HG03139 (cell line): Measurements from ENCODE around the gene MLLT11.
"Not testable (repeated sequence)": the region's sequence is repeated elsewhere in the genome, so short reads cannot be mapped to it uniquely, and the experiment has no call there.

Source experiments
- ATAC-seq: cut with Tn5 transposase; IDR thresholded peaks from one replicate; pipeline ENCODE4 v1.9.1; 2021; ENCODE audit not compliant: unreplicated experiment

Gene MLLT11

DNA sequence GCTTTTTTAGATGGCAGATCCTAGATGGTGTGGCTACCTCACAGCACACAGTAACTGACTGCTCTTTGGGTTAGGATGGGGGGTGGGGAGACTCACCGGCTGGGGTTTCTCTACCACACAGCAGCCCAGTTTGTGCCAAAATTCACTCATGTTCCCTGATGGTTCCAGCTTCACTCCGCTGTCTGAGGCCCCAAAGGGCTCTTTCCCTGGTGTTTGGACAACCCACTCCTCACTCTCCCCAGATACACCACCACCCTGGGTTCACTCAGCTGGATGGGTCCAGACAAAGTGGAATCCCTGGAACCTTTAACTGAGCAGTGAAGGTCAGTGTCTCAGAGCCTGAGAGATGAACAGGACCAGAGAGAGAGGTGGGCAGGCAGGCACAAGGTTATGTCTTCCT lies 4.6 kb upstream of the MLLT11 start:
- ATAC-seq, result no peak

DNA sequence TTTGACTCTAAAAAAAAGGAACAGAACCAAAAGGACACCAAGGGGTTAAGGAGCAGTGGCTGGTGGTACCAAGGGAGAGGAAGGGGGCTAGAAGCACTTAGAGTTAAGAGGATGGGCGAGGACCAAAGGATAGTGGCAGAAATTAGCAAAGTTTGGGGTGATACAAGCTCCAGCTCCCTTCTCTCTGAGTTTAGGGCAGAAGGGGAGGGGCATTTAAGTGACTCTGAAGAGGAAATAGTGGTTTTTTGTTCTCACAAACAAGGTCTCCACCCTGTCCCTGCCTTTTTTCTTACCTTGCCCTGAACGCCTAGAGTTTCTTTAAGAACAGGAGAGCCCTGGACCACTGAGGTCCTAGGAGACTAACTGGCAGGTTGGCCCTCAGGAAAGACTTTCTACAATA lies 4.0 kb upstream of the MLLT11 start:
- ATAC-seq, result no peak

DNA sequence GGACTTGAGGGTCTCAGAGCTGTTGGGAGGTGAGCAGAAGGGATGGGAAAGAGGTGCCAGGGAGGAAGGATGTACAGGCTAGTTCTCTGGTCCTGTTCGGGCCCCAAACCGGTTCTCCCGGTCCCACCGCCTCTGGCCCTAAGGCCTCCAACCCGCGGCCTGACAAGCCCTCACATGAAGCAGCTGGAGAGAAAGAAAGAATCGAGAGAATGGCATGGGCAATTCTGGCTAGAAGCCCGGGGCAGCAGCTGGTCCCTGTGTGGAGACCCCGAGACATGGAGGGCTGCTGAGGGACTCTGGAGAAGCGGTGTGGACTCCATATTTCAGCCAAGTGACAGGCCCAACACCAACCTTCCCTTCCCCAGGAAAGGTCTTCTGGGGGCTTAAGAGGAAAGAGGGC lies 1.5 kb upstream of the MLLT11 start:
- no peak for ATAC-seq

DNA sequence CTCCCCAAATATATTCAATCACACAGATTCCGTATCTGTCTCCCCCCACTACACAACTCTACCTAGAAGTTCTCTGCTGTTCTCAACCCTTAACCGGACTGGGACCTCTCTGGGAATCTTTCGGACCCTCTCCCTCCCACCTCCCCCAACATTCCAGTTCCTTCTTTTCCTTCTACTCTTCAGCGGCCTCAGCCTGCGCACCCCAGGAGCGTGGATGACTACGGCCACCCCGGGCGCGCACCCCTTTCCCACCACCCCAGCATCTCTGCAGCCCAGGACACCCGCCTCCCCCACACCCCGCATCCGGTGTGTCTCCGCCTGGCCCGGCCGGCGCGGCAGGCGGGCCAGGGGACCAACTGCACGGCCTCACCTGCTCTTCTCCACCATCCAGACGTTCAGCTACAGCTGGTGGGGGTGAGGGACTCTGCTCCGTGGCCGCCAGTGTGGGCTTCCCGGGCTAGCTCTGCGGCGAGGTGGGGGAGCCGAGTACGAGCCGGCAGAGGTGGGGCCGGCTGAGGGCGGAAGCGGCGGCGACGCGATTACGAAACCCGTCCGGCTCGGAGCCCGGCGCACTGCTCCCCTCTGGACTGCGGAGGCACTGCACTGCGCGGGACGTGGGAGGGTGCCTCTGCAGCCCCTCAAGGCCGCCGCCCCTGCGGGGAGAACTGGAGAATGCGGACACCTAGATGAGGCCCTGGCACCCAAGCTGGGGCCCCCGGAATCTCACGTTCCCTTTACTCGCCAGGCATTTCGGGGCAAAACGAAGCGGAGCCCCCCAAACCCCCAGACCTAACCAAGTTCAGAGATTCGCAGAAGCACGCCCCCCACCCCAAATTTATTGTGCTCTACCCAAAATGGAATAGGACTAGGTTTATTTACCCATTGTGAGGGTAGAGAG lies 839 bp upstream of the MLLT11 start, which contains the start of gene CDC42SE1:
Gene CDC42SE1, minus strand, starts transcription at position 514 of the 898 bp plus-strand sequence. CDS start 3,892 bp downstream, outside the sequence.
- ATAC-seq, result peak; percentile 76

DNA sequence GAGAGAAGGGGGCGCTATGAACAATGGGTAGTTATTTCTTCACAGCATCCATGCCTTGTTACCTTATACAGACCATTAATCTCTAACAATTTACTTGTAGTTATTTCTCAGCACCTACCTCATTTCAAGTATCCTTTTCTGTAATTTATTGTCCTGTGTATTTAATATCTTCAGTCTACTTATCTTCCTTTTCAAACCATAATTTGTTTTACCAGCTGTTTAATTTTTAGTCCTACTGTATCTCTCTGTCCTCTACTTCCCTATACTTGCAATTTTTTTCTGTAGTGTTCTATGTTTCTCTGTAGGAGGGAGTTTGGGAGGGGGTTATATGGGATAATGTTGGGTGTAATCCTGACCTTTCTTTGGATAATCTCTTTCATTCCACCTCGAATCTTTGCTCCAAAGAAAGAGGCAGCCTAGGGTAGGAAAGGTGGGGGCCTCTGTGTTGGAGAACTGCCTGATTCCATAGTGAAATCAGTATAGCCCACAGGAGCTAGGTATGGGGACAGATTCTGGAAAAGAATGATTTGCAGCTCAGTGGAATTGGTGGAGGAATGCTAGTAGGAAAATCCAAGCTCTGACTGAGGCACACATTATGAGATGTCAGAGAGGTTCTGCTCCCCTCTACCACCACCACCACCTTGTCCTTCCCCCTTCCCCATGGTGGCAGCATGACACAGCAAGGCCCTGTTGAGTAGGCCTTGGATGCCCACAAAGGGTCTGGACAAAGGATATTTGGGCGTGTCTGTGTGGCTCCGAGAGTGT lies 642 bp downstream of the MLLT11 start:
- no peak for ATAC-seq

DNA sequence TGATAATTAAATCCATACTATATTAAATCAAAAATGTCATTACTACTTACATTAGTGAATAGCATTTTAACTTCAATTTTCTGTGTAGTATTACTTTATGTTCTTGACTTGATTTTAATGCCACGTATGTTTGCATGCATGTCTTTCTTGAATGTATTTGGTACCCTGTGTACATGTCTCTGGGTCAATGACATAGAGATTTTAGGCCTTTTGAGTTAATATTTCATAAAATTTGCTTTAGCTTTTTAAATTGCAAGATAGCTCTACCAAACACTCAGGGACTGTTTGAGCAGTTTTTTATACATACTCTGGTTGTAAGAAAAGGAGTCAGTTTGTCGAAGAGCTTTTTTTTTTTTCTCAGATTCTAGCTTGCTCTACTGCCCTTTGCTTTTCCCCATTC lies 1.5 kb downstream of the MLLT11 start:
- no peak for ATAC-seq

DNA sequence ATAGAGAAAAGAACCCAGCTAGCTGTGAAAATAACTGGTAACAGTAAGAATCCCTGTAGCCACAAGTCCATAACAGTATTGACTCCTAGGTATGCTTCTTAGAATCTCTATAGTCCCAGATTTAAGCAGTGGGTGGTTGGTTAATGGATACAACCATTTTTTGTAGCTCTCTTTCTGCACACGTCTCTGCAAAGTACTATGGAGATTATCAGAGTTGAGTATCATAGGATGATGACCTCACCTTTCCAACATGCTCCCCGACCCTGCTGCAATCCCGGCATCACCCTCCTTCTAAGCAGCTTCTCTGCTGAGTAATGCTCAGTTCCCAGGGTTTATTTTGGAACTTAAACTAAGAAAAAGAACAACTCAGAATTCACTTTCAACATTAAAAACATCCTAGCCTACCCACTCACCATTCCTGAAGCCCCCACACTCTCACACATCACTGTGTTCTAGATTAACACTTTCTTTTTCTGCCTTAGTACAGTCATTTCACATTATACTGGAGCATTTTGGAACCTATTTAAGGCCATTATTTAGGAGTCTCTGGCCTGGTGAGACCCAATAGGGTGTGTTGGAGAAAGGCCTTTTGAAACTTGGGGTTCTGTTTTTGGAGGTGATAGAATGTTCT lies 2.7 kb downstream of the MLLT11 start:
- no peak for ATAC-seq

DNA sequence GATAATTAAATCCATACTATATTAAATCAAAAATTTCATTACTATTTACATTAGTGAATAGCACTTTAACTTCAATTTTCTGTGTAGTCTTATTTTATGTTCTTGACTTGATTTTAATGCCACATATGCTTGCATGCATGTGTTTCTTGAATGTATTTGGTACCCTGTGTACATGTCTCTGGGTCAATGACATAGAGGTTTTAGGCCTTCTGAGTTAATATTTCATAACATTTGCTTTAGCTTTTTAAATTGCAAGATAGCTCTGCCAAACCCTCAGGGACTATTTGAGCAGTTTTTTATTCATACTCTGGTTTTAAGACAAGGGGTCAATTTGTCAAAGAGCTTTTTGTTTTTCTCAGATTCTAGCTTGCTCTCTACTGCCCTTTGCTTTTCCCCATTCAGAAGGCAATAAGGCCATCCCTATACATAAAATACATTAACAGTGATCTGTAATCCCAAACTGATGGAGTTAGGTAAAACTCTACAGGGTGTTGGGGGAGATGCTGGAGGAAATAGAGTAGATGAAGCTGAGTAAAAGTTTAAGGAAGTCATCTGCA lies 5.0 kb downstream of the MLLT11 start:
- no peak for ATAC-seq

DNA sequence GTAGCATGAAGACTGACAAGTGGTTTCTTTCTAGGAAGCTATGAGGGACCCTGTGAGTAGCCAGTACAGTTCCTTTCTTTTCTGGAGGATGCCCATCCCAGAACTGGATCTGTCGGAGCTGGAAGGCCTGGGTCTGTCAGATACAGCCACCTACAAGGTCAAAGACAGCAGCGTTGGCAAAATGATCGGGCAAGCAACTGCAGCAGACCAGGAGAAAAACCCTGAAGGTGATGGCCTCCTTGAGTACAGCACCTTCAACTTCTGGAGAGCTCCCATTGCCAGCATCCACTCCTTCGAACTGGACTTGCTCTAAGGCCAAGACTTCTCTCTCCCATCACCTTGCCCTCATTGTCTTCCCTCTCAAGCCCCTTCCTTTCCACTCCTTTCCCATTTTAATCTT lies 7.0 kb downstream of the MLLT11 start:
- ATAC-seq, result no peak

DNA sequence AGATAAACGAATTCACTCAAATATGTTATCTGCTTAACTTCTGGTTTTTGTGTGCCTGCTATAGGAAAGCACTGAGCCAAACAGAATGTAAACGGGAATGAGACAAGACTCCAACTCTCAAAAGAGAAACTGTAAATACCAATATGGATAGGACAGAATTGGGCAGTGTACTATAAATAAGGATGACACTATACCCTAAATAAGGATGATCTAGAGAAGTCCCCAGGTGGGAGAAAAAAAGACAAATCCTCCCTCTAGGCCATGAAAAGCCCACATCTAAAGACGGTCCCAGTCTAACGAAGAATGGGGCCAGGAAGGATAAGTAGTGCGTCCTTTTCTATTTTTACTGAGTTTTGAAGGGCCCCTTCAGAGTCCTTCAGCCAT lies 8.9 kb downstream of the MLLT11 start:
- no peak for ATAC-seq

DNA sequence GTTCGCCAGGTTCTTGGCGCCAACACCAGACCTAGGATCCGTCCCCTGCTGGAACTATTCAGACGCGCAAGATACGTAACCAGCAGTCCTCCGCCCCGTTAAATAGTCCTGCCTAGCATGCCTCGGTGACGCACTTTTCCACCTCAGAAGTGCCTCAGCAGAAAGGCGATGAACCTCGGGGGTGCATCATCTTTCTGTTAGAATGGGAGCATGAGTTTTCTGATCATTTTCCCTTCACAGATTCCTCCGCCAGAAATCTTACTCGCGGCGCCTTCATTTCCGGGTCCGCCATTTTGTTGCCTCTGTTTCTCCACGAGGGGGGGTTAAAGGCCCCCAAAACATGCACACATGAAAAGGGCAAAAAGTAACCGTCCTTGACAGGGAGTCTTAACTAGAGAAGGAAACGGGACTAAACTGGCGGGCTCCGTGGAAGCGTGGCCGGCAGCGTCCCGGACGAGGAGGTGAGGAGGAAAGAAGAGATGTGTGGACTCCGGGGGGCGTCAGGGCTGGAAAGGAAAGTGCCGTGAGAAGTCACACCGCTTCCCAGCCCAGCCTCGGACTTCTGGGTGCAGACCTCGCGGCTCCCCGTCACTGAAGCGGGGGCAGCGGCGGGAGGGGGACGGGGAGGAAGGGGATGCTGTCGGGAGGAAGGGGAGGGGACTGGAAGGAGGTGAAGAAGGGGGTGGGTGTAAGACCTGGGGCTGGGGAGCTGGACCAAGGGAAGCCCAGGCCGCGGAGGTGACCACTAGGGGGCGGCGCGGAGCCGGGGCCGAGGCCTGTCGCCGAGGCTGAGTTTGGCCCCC lies 10.5 kb downstream of the MLLT11 start, which contains the start of gene GABPB2:
Gene GABPB2, plus strand, starts transcription at position 288 of the 803 bp plus-strand sequence. CDS start 17,429 bp downstream, outside the sequence.
- peak; percentile 77 for ATAC-seq

DNA sequence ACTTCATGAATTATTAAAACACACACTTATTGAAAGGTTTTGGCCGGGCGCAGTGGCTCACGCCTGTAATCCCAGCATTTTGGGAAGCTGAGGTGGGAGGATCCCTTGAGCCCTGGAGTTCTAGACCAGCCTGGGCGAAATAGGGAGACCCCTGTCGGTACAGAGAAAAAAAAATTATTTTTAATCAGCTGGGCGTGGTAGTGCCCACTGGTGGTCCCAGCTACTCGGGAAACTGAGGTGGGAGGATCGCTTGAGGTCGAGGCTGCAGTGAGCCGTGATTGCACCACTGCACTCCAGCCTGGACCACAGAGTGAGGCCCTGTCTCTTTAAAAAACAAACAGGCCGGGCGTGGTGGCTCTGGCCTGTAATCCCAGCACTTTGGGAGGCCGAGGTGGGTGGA lies 12.0 kb downstream of the MLLT11 start:
- no peak for ATAC-seq

DNA sequence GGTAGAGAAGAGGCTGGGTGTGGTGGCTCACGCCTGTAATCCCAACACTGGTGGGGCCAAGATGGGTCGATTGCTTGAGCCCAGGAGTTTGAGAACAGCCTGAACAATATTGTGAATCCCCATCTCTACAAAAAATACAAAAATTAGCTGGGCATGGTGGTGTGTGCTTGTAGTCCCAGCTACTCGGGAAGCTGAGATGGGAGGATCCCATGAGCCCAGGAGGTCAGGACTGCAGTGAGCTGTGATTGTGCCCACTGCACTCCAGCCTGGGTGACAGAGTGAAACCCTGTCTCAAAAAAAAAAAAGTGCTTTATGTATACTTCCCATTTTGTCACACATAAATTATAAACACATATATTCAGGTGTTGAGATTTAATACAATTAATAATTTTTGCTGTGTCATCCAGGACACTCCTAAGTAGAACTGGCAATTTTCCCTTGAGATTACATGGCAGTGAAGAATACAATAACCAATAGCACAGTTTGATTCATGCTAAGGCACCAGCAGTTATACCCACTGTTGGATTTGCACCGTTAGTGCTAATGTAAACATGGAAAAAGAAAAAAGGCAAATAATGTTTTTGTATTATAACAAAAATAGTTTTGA lies 25.9 kb downstream of the MLLT11 start:
- ATAC-seq, result no peak

DNA sequence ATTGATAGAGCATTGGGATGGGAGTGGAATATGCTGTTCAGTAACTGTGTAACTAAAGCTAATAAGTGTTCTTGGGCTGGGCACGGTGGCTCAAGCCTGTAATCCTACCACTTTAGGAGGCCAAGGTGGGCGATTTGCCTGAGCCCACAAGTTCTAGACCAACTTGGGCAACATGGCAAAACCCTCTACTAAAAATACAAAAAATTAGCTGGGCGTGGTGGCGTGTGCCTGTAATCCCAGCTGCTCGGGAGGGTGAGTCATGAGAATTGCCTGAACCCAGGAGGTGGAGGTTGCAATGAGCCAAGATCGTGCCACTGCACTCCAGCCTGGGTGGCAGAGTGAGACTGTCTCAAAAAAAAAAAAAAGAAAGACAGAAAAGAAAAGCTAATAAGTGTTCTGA lies 37.2 kb downstream of the MLLT11 start:
- ATAC-seq, result not testable (repeated sequence)

DNA sequence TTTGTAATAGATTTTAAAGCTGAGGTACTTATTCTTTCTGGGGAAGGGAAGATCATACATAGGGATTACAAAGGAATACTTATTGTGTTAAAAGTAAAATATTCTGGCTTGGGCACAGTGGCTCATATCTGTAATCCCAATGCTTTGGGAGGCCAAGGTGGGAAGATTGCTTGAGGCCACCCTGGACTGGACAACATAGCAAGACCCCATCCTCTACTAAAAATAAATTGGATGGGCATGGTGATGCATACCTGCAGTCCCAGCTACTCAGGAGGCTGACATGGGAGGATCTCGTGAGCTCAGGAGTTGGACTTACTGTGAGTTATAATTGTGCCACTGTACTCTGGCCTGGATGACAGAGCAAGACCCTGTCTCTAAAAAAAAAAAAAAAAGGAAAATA lies 37.9 kb downstream of the MLLT11 start:
- no peak for ATAC-seq

DNA sequence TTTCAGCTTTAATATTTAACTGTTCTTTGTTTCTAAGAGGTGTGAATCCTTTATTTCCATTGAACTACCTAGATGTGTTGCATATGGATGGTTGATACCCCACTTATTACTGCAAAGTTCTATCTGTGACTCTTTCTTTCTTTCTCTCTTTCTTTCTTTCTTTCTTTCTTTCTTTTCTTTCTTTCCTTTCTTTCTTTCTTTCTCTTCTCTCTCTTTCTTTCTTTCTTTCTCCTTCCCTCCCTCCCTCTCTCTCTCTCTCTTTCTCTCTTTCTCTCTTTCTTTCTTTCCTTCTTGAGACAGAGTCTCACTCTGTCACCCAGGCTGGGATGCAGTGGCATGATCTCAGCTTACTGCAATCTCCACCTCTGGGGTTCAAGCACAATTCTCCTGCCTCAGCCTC lies 44.4 kb downstream of the MLLT11 start:
- ATAC-seq, result no peak

DNA sequence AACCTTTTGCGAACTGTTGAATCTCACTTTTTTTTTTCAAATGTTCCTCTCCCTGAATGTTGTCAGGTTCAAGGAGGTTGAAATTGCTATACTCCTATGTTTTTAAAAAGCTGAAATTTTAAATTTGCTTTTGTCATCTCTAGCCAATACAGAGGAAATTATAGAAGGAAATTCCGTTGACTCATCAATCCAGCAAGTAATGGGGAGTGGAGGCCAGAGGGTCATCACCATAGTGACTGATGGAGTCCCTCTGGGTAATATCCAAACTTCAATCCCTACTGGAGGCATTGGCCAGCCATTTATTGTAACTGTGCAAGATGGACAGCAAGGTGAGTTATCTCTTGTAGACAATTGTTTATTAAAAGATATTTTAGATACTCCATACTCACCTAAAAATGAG lies 46.7 kb downstream of the MLLT11 start:
- ATAC-seq, result no peak

DNA sequence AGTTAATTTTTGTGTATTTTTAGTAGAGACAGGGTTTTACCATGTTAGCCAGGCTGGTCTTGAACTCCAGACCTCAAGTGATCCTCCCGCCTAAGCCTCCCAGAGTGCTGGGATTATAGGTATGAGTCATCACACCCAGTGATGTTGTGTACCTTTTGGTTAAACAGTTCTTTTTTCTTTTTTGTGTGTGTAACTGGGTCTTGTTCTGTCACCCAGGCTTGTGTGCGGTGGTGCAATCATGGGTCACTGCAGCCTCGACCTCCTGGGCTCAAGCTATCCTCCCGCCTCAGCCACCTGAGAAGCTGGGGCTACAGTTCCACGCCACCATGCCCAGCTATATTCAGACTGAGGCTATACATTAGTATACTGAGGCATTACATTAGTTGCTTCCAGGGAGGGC lies 48.1 kb downstream of the MLLT11 start:
- no peak for ATAC-seq

DNA sequence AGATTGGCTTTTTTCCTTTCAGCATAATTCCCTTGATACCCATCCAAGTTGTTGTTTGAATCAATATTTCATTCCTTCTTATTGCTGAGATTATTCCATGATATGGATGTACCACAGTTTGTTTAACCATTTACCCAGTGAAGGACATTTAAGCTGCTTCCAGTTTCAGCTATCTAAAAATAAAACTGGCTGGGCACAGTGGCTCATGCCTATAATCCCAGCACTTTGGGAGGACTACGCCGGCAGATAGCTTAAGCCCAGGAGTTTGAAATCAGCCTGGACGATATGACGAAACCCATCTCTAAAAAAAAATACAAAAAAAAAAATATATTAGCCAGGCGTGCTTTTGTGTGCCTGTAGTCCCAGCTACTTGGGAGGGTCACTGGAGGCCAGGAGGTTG lies 53.7 kb downstream of the MLLT11 start:
- ATAC-seq, result no peak
